Brain microvascular endothelial cell (primary cell): ENCODE data around the gene HSD11B1.

Source experiments
- DNase-seq: peaks from one replicate; pipeline ENCODE4 v3.0.0-alpha.2; 2020
- H3K27ac ChIP-seq: fragments of 250-450 bp; sonication (Bioruptor Pico); 2 replicates; pipeline ENCODE4 v1.5.1; 2020; ENCODE audit warnings: mild to moderate bottlenecking, moderate library complexity
- H3K27me3 ChIP-seq: fragments of 250-450 bp; sonication (Bioruptor Pico); replicated peaks from 2 replicates; pipeline ENCODE4 v1.5.1; 2020; ENCODE audit warnings: mild to moderate bottlenecking
- H3K36me3 ChIP-seq: fragments of 250-450 bp; sonication (Bioruptor Pico); replicated peaks from 2 replicates; pipeline ENCODE4 v1.5.1; 2020; ENCODE audit warnings: mild to moderate bottlenecking
- H3K4me3 ChIP-seq: 2 replicates; pipeline ENCODE4 v1.5.1; 2011; ENCODE audit warnings: low read depth, mild to moderate bottlenecking, control low read depth, low read length, moderate library complexity
- CTCF ChIP-seq: IDR thresholded peaks from 2 replicates; pipeline ENCODE4 v1.5.1; 2011; ENCODE audit warnings: low read depth, mild to moderate bottlenecking, moderate library complexity, low read length, control low read depth, inconsistent platforms; ENCODE audit errors: missing control alignments
- in situ Hi-C: cut with HindIII; loops from 2 replicates; pipeline ENCODE4 v1.10.0; 2017; ENCODE audit warnings: low sequenced_read_pairs, low pct_ligation_motif_present

Gene HSD11B1

GRCh38 chr1:209672705-209673630, 31.7 kb upstream of the HSD11B1 start:
- no peak for DNase-seq
- Histone ChIP-seq H3K27me3 (peaks cover 37% of the 10 kb centered on the region), H3K36me3 (no peaks in the 10 kb centered on the region), H3K4me3 (no peak overlapping the region), H3K27ac (no peak overlapping the region)
- in situ Hi-C loops, result no loop called here
- TF ChIP-seq CTCF, result no peak

GRCh38 chr1:209673631-209674417, 30.8 kb upstream of the HSD11B1 start:
- TF ChIP-seq CTCF, result no peak
- in situ Hi-C loops, result no loop called here
- H3K27me3 ChIP-seq, result peaks cover 40% of the 10 kb centered on the region
- no peak overlapping the region for H3K4me3 ChIP-seq
- DNase-seq, result no peak
- no peaks in the 10 kb centered on the region for H3K36me3 ChIP-seq
- no peak overlapping the region for H3K27ac ChIP-seq

- Histone ChIP-seq H3K36me3 (no peaks in the 10 kb centered on the region), H3K27ac (no peak within 1 kb of the TSS), H3K4me3 (peak within 1 kb of the TSS; percentile 57), H3K27me3 (peaks cover 47% of the 10 kb centered on the region)
- in situ Hi-C loops, result loop anchor here (25.0 kb wide), 1 partner anchor 88 kb away; the partner anchor contains the start of gene CAMK1G
- no peak for TF ChIP-seq CTCF
- no peak for DNase-seq
These were observed 29.6 kb upstream of the HSD11B1 start, which contains the start of gene G0S2 for GRCh38 chr1:209674957-209675564. TSS of gene G0S2 (plus strand) at chr1:209675412. CDS start at chr1:209675685, 273 bp downstream.

GRCh38 chr1:209675565-209676154, 29.0 kb upstream of the HSD11B1 start:
- no peak for TF ChIP-seq CTCF
- H3K36me3 ChIP-seq, result no peaks in the 10 kb centered on the region
- peak overlapping the region; percentile 57 for H3K4me3 ChIP-seq
- in situ Hi-C loops, result loop anchor here (25.0 kb wide), 1 partner anchor 88 kb away; the partner anchor contains the start of gene CAMK1G
- DNase-seq, result no peak
- no peak overlapping the region for H3K27ac ChIP-seq
- peaks cover 47% of the 10 kb centered on the region for H3K27me3 ChIP-seq

- no peak for TF ChIP-seq CTCF
- H3K27me3 ChIP-seq, result peaks cover 39% of the 10 kb centered on the region
- no peak overlapping the region for H3K27ac ChIP-seq
- no peak for DNase-seq
- in situ Hi-C loops, result loop anchor here (25.0 kb wide), 1 partner anchor 92 kb away; the partner anchor contains the start of gene CAMK1G
- H3K4me3 ChIP-seq, result no peak overlapping the region
- no peaks in the 10 kb centered on the region for H3K36me3 ChIP-seq
These were observed 25.6 kb upstream of the HSD11B1 start for GRCh38 chr1:209678981-209679539.
